GM23248 (cell line): ENCODE data around the gene LRCH4. TPM values are rescaled to one million over a fixed set of nuclear protein-coding genes. Genes with fewer than 3 reads are reported as not detected.

Source experiments
- DNase-seq: peaks from one replicate; pipeline ENCODE4 v3.0.0-alpha.2; 2015
- H2AFZ ChIP-seq: fragments of 200-600 bp; sonication (generic); 2 replicates; pipeline ENCODE4 v1.6.1; 2016; ENCODE audit warnings: antibody characterized with exemption
- H3F3A ChIP-seq: fragments of 200-600 bp; sonication (generic); 2 replicates; pipeline ENCODE4 v1.6.1; 2016; ENCODE audit warnings: mild to moderate bottlenecking, antibody characterized with exemption, mixed run types; ENCODE audit not compliant: insufficient read depth
- H3K27ac ChIP-seq: fragments of 200-600 bp; sonication (generic); 2 replicates; pipeline ENCODE4 v1.5.1; 2016; ENCODE audit warnings: mild to moderate bottlenecking
- H3K27me3 ChIP-seq: fragments of 200-600 bp; sonication (generic); replicated peaks from 2 replicates; pipeline ENCODE4 v1.6.1; 2016; ENCODE audit warnings: mild to moderate bottlenecking; ENCODE audit not compliant: insufficient read depth
- H3K36me3 ChIP-seq: fragments of 200-600 bp; sonication (generic); 2 replicates; pipeline ENCODE4 v1.6.1; 2016; ENCODE audit warnings: low read depth, mild to moderate bottlenecking
- H3K4me1 ChIP-seq: fragments of 200-600 bp; sonication (generic); 2 replicates; pipeline ENCODE4 v1.6.1; 2016; ENCODE audit warnings: mild to moderate bottlenecking; ENCODE audit not compliant: insufficient read depth
- H3K4me2 ChIP-seq: fragments of 200-600 bp; sonication (generic); one replicate; pipeline ENCODE4 v1.6.1; 2016; ENCODE audit warnings: mild to moderate bottlenecking; ENCODE audit not compliant: unreplicated experiment
- H3K4me3 ChIP-seq: fragments of 200-600 bp; sonication (generic); 2 replicates; pipeline ENCODE4 v1.5.1; 2016; ENCODE audit warnings: mild to moderate bottlenecking
- H3K79me2 ChIP-seq: fragments of 200-600 bp; sonication (generic); 2 replicates; pipeline ENCODE4 v1.6.1; 2016; ENCODE audit warnings: mild to moderate bottlenecking; ENCODE audit not compliant: insufficient read depth
- H3K9ac ChIP-seq: fragments of 200-600 bp; sonication (generic); 2 replicates; pipeline ENCODE4 v1.6.1; 2016; ENCODE audit warnings: mild to moderate bottlenecking
- H3K9me2 ChIP-seq: fragments of 200-600 bp; sonication (generic); 2 replicates; pipeline ENCODE4 v1.6.1; 2016; ENCODE audit warnings: mixed run types, mild to moderate bottlenecking, moderate library complexity; ENCODE audit not compliant: insufficient read depth
- H3K9me3 ChIP-seq: fragments of 200-600 bp; sonication (generic); one replicate; pipeline ENCODE4 v1.6.1; 2017; ENCODE audit warnings: low read depth
- H4K20me1 ChIP-seq: fragments of 200-600 bp; sonication (generic); 2 replicates; pipeline ENCODE4 v1.6.0; 2016; ENCODE audit not compliant: insufficient read depth
- EZH2 ChIP-seq: fragments of 200-600 bp; sonication (generic); IDR thresholded peaks from 2 replicates; pipeline ENCODE4 v1.6.1; 2018; ENCODE audit warnings: antibody characterized with exemption, mild to moderate bottlenecking; ENCODE audit not compliant: insufficient read depth, poor library complexity, severe bottlenecking
- EZH2phosphoT487 ChIP-seq: fragments of 200-600 bp; sonication (generic); IDR thresholded peaks from 2 replicates; pipeline ENCODE4 v1.6.1; 2018; ENCODE audit warnings: antibody characterized with exemption, moderate library complexity, mild to moderate bottlenecking, low read depth; ENCODE audit not compliant: insufficient read depth
- WGBS, 2 experiments: methylation state at CpG; one replicate each; pipeline ENCODE4 v1.1.6; 2015 to 2017; ENCODE audit warnings: low lambda C conversion rate in 2 of 2, low coverage in 1 of 2; ENCODE audit errors: missing lambda C conversion rate in 2 of 2; 5-methylcytosine and 5-hydroxymethylcytosine counted together
- in situ Hi-C: fragments of 300-500 bp; cut with MboI; formaldehyde crosslinking; loops from 2 replicates; pipeline ENCODE4 v1.15.0; 2020
- polyA plus RNA-seq: library from polyadenylated mRNA; unstranded; fragments of >200 nt; fragmentation: Nextera tagmentation; extraction: Ambion mirVana; gene quantifications from 2 replicates; pipeline ENCODE4 v1.2.1, GENCODE V29; 2016
- total RNA-seq: library from RNA; depleted of rRNA; stranded (reverse); fragments of >200 nt; shearing (Covaris generic); gene quantifications from 2 replicates; pipeline ENCODE4 v1.2.3, GENCODE V29; 2014

The LRCH4 gene
- total and polyA plus RNA-seq, 2 experiments from 2014 or later, result 12.9 to 13.6 TPM

- Histone ChIP-seq H3K9me3 (no peaks in the 10 kb centered on the region), H3K79me2 (no peaks in the 10 kb centered on the region), H3F3A (peaks cover 6% of the 10 kb centered on the region), H3K9ac (0 out of 2 replicates have a peak overlapping the region, but pooled peaks have one; percentile 76), H3K27me3 (no peaks in the 10 kb centered on the region), H3K4me2 (no peak overlapping the region), H3K4me1 (no peaks in the 10 kb centered on the region), H3K27ac (no peak overlapping the region), H3K4me3 (peak overlapping the region; percentile 89; the same call in 1 of the 2 replicates), H2AFZ (no peak overlapping the region), H4K20me1 (no peaks in the 10 kb centered on the region), H3K9me2 (no peaks in the 10 kb centered on the region), H3K36me3 (no peaks in the 10 kb centered on the region)
- 90 to 92% methylated on average over 13 of the region's 13 CpGs for WGBS, 2 experiments
- no peak for DNase-seq
- in situ Hi-C loops, result no loop called here
- TF ChIP-seq EZH2 (no peak), EZH2phosphoT487 (no peak)
Measured at GRCh38 chr7:100613412-100614175, 27.7 kb upstream of the LRCH4 start.

GRCh38 chr7:100612730-100613390 is 26.9 kb upstream of the LRCH4 start:
- 5 to 13% methylated on average over 22 to 29 of the region's 29 CpGs for WGBS, 2 experiments
- peak; percentile 27 for DNase-seq
- no peak for TF ChIP-seq EZH2phosphoT487
- no peak for TF ChIP-seq EZH2
- Histone ChIP-seq H3K4me1 (no peaks in the 10 kb centered on the region), H3K9ac (peak overlapping the region; percentile 76), H3K27me3 (no peaks in the 10 kb centered on the region), H3K4me3 (peak overlapping the region; percentile 89), H3K36me3 (no peaks in the 10 kb centered on the region), H3K79me2 (no peaks in the 10 kb centered on the region), H3K4me2 (peak overlapping the region; percentile 77), H3F3A (peaks cover 12% of the 10 kb centered on the region), H2AFZ (peak overlapping the region; percentile 89), H3K27ac (no peak overlapping the region), H3K9me3 (no peaks in the 10 kb centered on the region), H3K9me2 (no peaks in the 10 kb centered on the region), H4K20me1 (no peaks in the 10 kb centered on the region)
- in situ Hi-C loops, result no loop called here

GRCh38 chr7:100611983-100612729 is 26.2 kb upstream of the LRCH4 start, which contains the start of gene MOSPD3:
Gene MOSPD3 (plus strand): TSS chr7:100612540. CDS start chr7:100612792, 252 bp downstream.
- in situ Hi-C loops, result no loop called here
- WGBS, 2 experiments, result 1 to 3% methylated on average over 37 to 56 of the region's 61 CpGs

GRCh38 chr7:100609958-100610357 is 24.0 kb upstream of the LRCH4 start:
- Histone ChIP-seq H4K20me1 (no peaks in the 10 kb centered on the region), H3K36me3 (peaks cover 3% of the 10 kb centered on the region; the same call in 1 of the 2 replicates), H3K79me2 (no peaks in the 10 kb centered on the region), H3K27me3 (no peaks in the 10 kb centered on the region), H3K4me2 (no peak overlapping the region), H3F3A (peaks cover 29% of the 10 kb centered on the region), H3K9me3 (no peaks in the 10 kb centered on the region), H2AFZ (no peak overlapping the region), H3K27ac (no peak overlapping the region), H3K4me1 (no peaks in the 10 kb centered on the region), H3K9ac (no peak overlapping the region), H3K4me3 (no peak overlapping the region), H3K9me2 (no peaks in the 10 kb centered on the region)
- in situ Hi-C loops, result no loop called here
- TF ChIP-seq EZH2phosphoT487 (no peak), EZH2 (no peak)
- DNase-seq, result no peak
- WGBS, 2 experiments, result 86 to 87% methylated on average over 5 of the region's 5 CpGs

More at GRCh38 chr7:100611983-100612729, 26.2 kb upstream of the LRCH4 start, which contains the start of gene MOSPD3:
- H3F3A ChIP-seq, result peaks cover 17% of the 10 kb centered on the region
- H3K36me3 ChIP-seq, result no peaks in the 10 kb centered on the region
- no peaks in the 10 kb centered on the region for H3K9me2 ChIP-seq
- H3K4me2 ChIP-seq, result peak within 1 kb of the TSS; percentile 77
- no peaks in the 10 kb centered on the region for H4K20me1 ChIP-seq
- TF ChIP-seq EZH2phosphoT487, result no peak
- no peak for TF ChIP-seq EZH2
- no peaks in the 10 kb centered on the region for H3K4me1 ChIP-seq
- peak within 1 kb of the TSS; percentile 76 for H3K9ac ChIP-seq
- peak within 1 kb of the TSS; percentile 81 for H3K27ac ChIP-seq
- peak within 1 kb of the TSS; percentile 89 for H3K4me3 ChIP-seq
- H2AFZ ChIP-seq, result peak within 1 kb of the TSS; percentile 89
- DNase-seq, result peak; percentile 100
- no peaks in the 10 kb centered on the region for H3K79me2 ChIP-seq
- H3K9me3 ChIP-seq, result no peaks in the 10 kb centered on the region
- H3K27me3 ChIP-seq, result no peaks in the 10 kb centered on the region
